GM23338 (cell line): Measurements from ENCODE around the gene PSMG1. TPM values are rescaled to one million over a fixed set of nuclear protein-coding genes. Genes with fewer than 3 reads are reported as not detected.

ENCODE experiments used
- ATAC-seq: fragments of 200-7000 bp; cut with Tn5 transposase; 3 replicates; pipeline ENCODE4 v1.9.1; 2020
- DNase-seq: peaks from one replicate; pipeline ENCODE4 v3.0.0-alpha.2; 2015; ENCODE audit warnings: low spot score
- H2AFZ ChIP-seq: fragments of 200-600 bp; sonication (generic); 2 replicates; pipeline ENCODE4 v1.8.0; 2016; ENCODE audit warnings: antibody characterized with exemption, mild to moderate bottlenecking, moderate library complexity
- H3F3A ChIP-seq: fragments of 200-600 bp; sonication (generic); replicated peaks from 2 replicates; pipeline ENCODE4 v1.8.0; 2017; ENCODE audit warnings: antibody characterized with exemption, mixed run types, low read depth
- H3K27ac ChIP-seq: fragments of 200-600 bp; sonication (generic); 2 replicates; pipeline ENCODE4 v1.6.1; 2016; ENCODE audit warnings: low read depth
- H3K27me3 ChIP-seq: fragments of 200-600 bp; sonication (generic); 2 replicates; pipeline ENCODE4 v1.8.0; 2016; ENCODE audit warnings: mild to moderate bottlenecking, mixed run types, moderate library complexity; ENCODE audit not compliant: insufficient read depth
- H3K36me3 ChIP-seq: fragments of 200-600 bp; sonication (generic); 2 replicates; pipeline ENCODE4 v1.8.0; 2016; ENCODE audit warnings: mild to moderate bottlenecking; ENCODE audit not compliant: insufficient read depth
- H3K4me1 ChIP-seq: fragments of 200-600 bp; sonication (generic); 2 replicates; pipeline ENCODE4 v1.8.0; 2016; ENCODE audit warnings: mild to moderate bottlenecking, moderate library complexity; ENCODE audit not compliant: insufficient read depth
- H3K4me2 ChIP-seq: fragments of 200-600 bp; sonication (generic); 2 replicates; pipeline ENCODE4 v1.7.1; 2017; ENCODE audit warnings: mixed run types
- H3K4me3 ChIP-seq: fragments of 200-600 bp; sonication (generic); 2 replicates; pipeline ENCODE4 v1.6.1; 2016; ENCODE audit warnings: mixed run types
- H3K79me2 ChIP-seq: fragments of 200-600 bp; sonication (generic); replicated peaks from 2 replicates; pipeline ENCODE4 v1.8.0; 2017; ENCODE audit warnings: mild to moderate bottlenecking; ENCODE audit not compliant: insufficient read depth
- H3K9me2 ChIP-seq: fragments of 200-600 bp; sonication (generic); 2 replicates; pipeline ENCODE4 v1.8.0; 2017; ENCODE audit not compliant: insufficient read depth
- H4K20me1 ChIP-seq: fragments of 200-600 bp; sonication (generic); replicated peaks from 2 replicates; pipeline ENCODE4 v1.8.0; 2017; ENCODE audit warnings: mild to moderate bottlenecking; ENCODE audit not compliant: insufficient read depth
- H3K27ac Mint-ChIP-seq: 2 replicates; pipeline ENCODE4 v1.8.0; 2020; ENCODE audit warnings: inconsistent platforms, mild to moderate bottlenecking, moderate library complexity, mixed read lengths
- H3K27me3 Mint-ChIP-seq: 3 replicates; pipeline ENCODE4 v1.8.0; 2022; ENCODE audit warnings: low read depth, mild to moderate bottlenecking, moderate library complexity, mixed read lengths, inconsistent platforms; ENCODE audit not compliant: insufficient read depth, poor library complexity
- H3K36me3 Mint-ChIP-seq: 3 replicates; pipeline ENCODE4 v1.8.0; 2021; ENCODE audit warnings: low read depth, mild to moderate bottlenecking, inconsistent platforms, moderate library complexity, mixed read lengths
- H3K4me1 Mint-ChIP-seq: 3 replicates; pipeline ENCODE4 v1.8.0; 2020; ENCODE audit warnings: mild to moderate bottlenecking, inconsistent platforms, mixed read lengths
- H3K4me3 Mint-ChIP-seq: 3 replicates; pipeline ENCODE4 v1.8.0; 2021; ENCODE audit warnings: moderate library complexity, mild to moderate bottlenecking, inconsistent platforms, mixed read lengths
- H3K9me3 Mint-ChIP-seq: 3 replicates; pipeline ENCODE4 v1.8.0; 2020; ENCODE audit warnings: moderate library complexity, mild to moderate bottlenecking, inconsistent platforms, mixed read lengths
- CREB1 ChIP-seq: fragments of 250-450 bp; sonication (Bioruptor Pico); IDR thresholded peaks from 2 replicates; pipeline ENCODE4 v1.5.0; 2020; ENCODE audit warnings: low read depth, mild to moderate bottlenecking, moderate library complexity
- EZH2 ChIP-seq: fragments of 200-600 bp; sonication (generic); IDR thresholded peaks from one replicate; pipeline ENCODE4 v1.8.0; 2017; ENCODE audit warnings: antibody characterized with exemption, mild to moderate bottlenecking, low read depth; ENCODE audit not compliant: unreplicated experiment
- EZH2phosphoT487 ChIP-seq: fragments of 200-600 bp; sonication (generic); IDR thresholded peaks from one replicate; pipeline ENCODE4 v1.8.1; 2018; ENCODE audit warnings: antibody characterized with exemption; ENCODE audit not compliant: unreplicated experiment
- JUNB ChIP-seq: IDR thresholded peaks from one replicate; pipeline ENCODE4 v1.6.1; 2016; ENCODE audit warnings: antibody characterized with exemption; ENCODE audit not compliant: unreplicated experiment
- NANOG ChIP-seq: IDR thresholded peaks from 2 replicates; pipeline ENCODE4 v1.6.1; 2016; ENCODE audit warnings: antibody characterized with exemption, borderline replicate concordance
- POLR2AphosphoS5 ChIP-seq: IDR thresholded peaks from 2 replicates; pipeline ENCODE4 v1.6.1; 2016; ENCODE audit warnings: antibody characterized with exemption, low read depth
- REST ChIP-seq: IDR thresholded peaks from one replicate; pipeline ENCODE4 v1.6.1; 2018; ENCODE audit warnings: antibody characterized with exemption; ENCODE audit not compliant: unreplicated experiment
- STAT1 ChIP-seq: IDR thresholded peaks from one replicate; pipeline ENCODE4 v1.6.1; 2016; ENCODE audit warnings: antibody characterized with exemption; ENCODE audit not compliant: unreplicated experiment
- ZNF114 ChIP-seq: fragments of 250-450 bp; sonication (Bioruptor Pico); IDR thresholded peaks from 2 replicates; pipeline ENCODE4 v1.5.0; 2020; ENCODE audit warnings: mild to moderate bottlenecking, moderate library complexity
- ZNF331 ChIP-seq: fragments of 250-450 bp; sonication (Bioruptor Pico); IDR thresholded peaks from 2 replicates; pipeline ENCODE4 v1.5.0; 2020; ENCODE audit warnings: low read depth, mild to moderate bottlenecking, moderate library complexity
- ZNF462 ChIP-seq: fragments of 250-450 bp; sonication (Bioruptor Pico); IDR thresholded peaks from 2 replicates; pipeline ENCODE4 v1.5.0; 2020; ENCODE audit warnings: mild to moderate bottlenecking, moderate library complexity
- polyA plus RNA-seq: library from polyadenylated mRNA; unstranded; fragments of >200 nt; fragmentation: Nextera tagmentation; extraction: Ambion mirVana; gene quantifications from 2 replicates; pipeline ENCODE4 v1.2.1, GENCODE V29; 2016
- total RNA-seq: library from RNA; depleted of rRNA; stranded (reverse); fragments of >200 nt; shearing (Covaris generic); gene quantifications from 2 replicates; pipeline ENCODE4 v1.2.3, GENCODE V29; 2014
- TF ChIP-seq, protein P1 (sequence below): IDR thresholded peaks from 2 replicates; pipeline ENCODE4 v1.6.1; 2016; ENCODE audit warnings: antibody characterized with exemption
- TF ChIP-seq, protein P2 (sequence below), 2 experiments: fragments of 200-600 bp in 1 of 2; sonication (generic) in 1 of 2; conservative IDR thresholded peaks; 2 replicates each; pipeline versions ENCODE4 v1.5.1 to v1.6.1; 2016 to 2017; ENCODE audit warnings: antibody characterized with exemption in 2 of 2, low read depth in 2 of 2, mild to moderate bottlenecking in 2 of 2, moderate library complexity in 1 of 2

The PSMG1 gene
- total and polyA plus RNA-seq, 2 experiments from 2014 or later, result 78.4 to 158 TPM

GRCh38 chr21:39127506-39127905 lies 55.7 kb downstream of the PSMG1 start:
- no peaks in the 10 kb centered on the region for H3K36me3 Mint-ChIP-seq
- H3K4me2 ChIP-seq, result no peak overlapping the region
- H3K4me3 ChIP-seq, result no peak overlapping the region
- H3K27ac Mint-ChIP-seq, result no peak overlapping the region
- ATAC-seq, result no peak
- H3K27ac ChIP-seq, result no peak overlapping the region
- no peaks in the 10 kb centered on the region for H3K9me3 Mint-ChIP-seq
- H3K4me3 Mint-ChIP-seq, result no peak overlapping the region
- H3K4me1 ChIP-seq, result no peaks in the 10 kb centered on the region
- TF ChIP-seq STAT1, result no peak
- no peak for TF ChIP-seq EZH2phosphoT487
- TF ChIP-seq, protein P1, sequence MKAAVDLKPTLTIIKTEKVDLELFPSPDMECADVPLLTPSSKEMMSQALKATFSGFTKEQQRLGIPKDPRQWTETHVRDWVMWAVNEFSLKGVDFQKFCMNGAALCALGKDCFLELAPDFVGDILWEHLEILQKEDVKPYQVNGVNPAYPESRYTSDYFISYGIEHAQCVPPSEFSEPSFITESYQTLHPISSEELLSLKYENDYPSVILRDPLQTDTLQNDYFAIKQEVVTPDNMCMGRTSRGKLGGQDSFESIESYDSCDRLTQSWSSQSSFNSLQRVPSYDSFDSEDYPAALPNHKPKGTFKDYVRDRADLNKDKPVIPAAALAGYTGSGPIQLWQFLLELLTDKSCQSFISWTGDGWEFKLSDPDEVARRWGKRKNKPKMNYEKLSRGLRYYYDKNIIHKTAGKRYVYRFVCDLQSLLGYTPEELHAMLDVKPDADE, result no peak
- no peak for TF ChIP-seq REST
- no peak for TF ChIP-seq EZH2
- no peak for TF ChIP-seq NANOG
- TF ChIP-seq ZNF462, result no peak
- TF ChIP-seq POLR2AphosphoS5, result no peak
- TF ChIP-seq, protein P2, sequence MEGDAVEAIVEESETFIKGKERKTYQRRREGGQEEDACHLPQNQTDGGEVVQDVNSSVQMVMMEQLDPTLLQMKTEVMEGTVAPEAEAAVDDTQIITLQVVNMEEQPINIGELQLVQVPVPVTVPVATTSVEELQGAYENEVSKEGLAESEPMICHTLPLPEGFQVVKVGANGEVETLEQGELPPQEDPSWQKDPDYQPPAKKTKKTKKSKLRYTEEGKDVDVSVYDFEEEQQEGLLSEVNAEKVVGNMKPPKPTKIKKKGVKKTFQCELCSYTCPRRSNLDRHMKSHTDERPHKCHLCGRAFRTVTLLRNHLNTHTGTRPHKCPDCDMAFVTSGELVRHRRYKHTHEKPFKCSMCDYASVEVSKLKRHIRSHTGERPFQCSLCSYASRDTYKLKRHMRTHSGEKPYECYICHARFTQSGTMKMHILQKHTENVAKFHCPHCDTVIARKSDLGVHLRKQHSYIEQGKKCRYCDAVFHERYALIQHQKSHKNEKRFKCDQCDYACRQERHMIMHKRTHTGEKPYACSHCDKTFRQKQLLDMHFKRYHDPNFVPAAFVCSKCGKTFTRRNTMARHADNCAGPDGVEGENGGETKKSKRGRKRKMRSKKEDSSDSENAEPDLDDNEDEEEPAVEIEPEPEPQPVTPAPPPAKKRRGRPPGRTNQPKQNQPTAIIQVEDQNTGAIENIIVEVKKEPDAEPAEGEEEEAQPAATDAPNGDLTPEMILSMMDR (conservative IDR thresholded peaks at IDR 0.05; ENCODE audit: low read depth in 2 of 2), result no peak
- no peak for TF ChIP-seq ZNF114 (CRISPR knock-in tag)
- TF ChIP-seq CREB1 (CRISPR knock-in tag), result no peak
- no peak for TF ChIP-seq ZNF331 (CRISPR knock-in tag)
- no peak for TF ChIP-seq JUNB
- peak; percentile 27 for DNase-seq
- no peaks in the 10 kb centered on the region for H3F3A ChIP-seq
- no peaks in the 10 kb centered on the region for H3K79me2 ChIP-seq
- H3K4me1 Mint-ChIP-seq, result peaks cover 7% of the 10 kb centered on the region; the same call in 2 of the 3 replicates
- H3K36me3 ChIP-seq, result no peaks in the 10 kb centered on the region
- H3K9me2 ChIP-seq, result no peaks in the 10 kb centered on the region
- peaks cover 7% of the 10 kb centered on the region for H3K27me3 Mint-ChIP-seq
- H2AFZ ChIP-seq, result no peak overlapping the region
- H3K27me3 ChIP-seq, result no peaks in the 10 kb centered on the region
- no peaks in the 10 kb centered on the region for H4K20me1 ChIP-seq
